ENCODE measurements around the gene FOXC2. TPM values are rescaled to one million over a fixed set of nuclear protein-coding genes. Genes with fewer than 3 reads are reported as not detected.
"Not testable (repeated sequence)": the region's sequence is repeated elsewhere in the genome, so short reads cannot be mapped to it uniquely, and the experiment has no call there.

Gene FOXC2
- total and polyA plus RNA-seq, 2 of the 13 experiments (the other 11 are each of a cell fraction or from before 2014, with no cell fraction given), result not detected

DNA sequence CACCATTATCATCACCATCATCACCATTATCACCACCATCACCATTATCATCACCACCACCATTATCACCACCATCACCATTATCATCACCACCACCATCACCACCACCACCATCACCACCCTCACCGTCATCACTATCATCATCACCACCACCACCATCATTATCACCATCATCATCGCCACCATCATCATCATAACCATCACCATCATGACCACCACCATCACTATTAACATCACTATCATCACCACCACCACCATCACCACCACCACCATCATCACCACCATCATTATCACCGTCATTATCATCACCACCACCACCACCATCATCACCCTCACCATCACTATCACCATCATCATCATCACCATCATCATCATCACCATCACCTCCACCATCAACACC lies 20.9 kb downstream of the FOXC2 start (continued):
- no peak for TF ChIP-seq CSRNP1 (CRISPR knock-in tag; IDR thresholded peaks at IDR 0.05)
- TF ChIP-seq HNF4A (CRISPR knock-in tag; IDR thresholded peaks at IDR 0.05), result no peak
- TF ChIP-seq ZBTB38 (CRISPR knock-in tag; IDR thresholded peaks at IDR 0.05), result no peak
- TF ChIP-seq EED (CRISPR knock-in tag; IDR thresholded peaks at IDR 0.05), result no peak
- no peak for TF ChIP-seq MATR3 (CRISPR knock-in tag; IDR thresholded peaks at IDR 0.05)

- H3K9ac ChIP-seq (ENCODE audit: insufficient read depth, low read depth, low read length); H3K9me3 ChIP-seq (ENCODE audit: low read length); DNase-seq (ENCODE audit: low spot score); H3K4me1 ChIP-seq (ENCODE audit: insufficient read depth, low read length); H3K27ac ChIP-seq (ENCODE audit: extremely low read length, insufficient read depth, low read length); H4K20me1 ChIP-seq (ENCODE audit: insufficient read depth, low read length); in situ Hi-C loops (cut with HindIII; ENCODE audit: extremely low pct_ligation_motif_present, low pct_unique_long_range_greater_than_20kb); H2AFZ ChIP-seq (ENCODE audit: low read length); ATAC-seq; H3K36me3 ChIP-seq (replicated peaks in 1 of 2; ENCODE audit: control insufficient read depth in 1 of 2, insufficient read depth in 2 of 2, low read length in 2 of 2); H3K79me2 ChIP-seq (ENCODE audit: insufficient read depth, low read length); H3K4me3 ChIP-seq (replicated peaks in 1 of 3; ENCODE audit: insufficient read depth in 1 of 3, low read depth in 2 of 3, low read length in 3 of 3); POLR2A ChIA-PET; CTCF ChIA-PET (ENCODE audit: low intra/inter-chr PET ratio, low total read pairs); H3K4me2 ChIP-seq (ENCODE audit: low read depth, low read length); BruUV-seq (replicated peaks); TF ChIP-seq ATF7 (CRISPR knock-in tag; IDR thresholded peaks at IDR 0.05): not testable (repeated sequence)
- H3K27me3 ChIP-seq (ENCODE audit: control insufficient read depth in 1 of 2, insufficient read depth in 2 of 2, low read length in 2 of 2), result peaks cover 2 to 20% of the 10 kb centered on the region in 2 experiments; a peak in 4 of 5 replicates
- peak; percentile 39 for FAIRE-seq
- intact Hi-C loops (cut with micrococcal nuclease; ENCODE audit: unreplicated experiment), result loop anchor here (10.0 kb wide), 1 partner anchor 267 kb away; no protein-coding TSS in a partner anchor
- 22% methylated on average over 3 of the region's 3 CpGs for WGBS (ENCODE audit: low lambda C conversion rate)
- peak; percentile 32 for TF ChIP-seq ATF7 (IDR thresholded peaks at IDR 0.05)
- peak; percentile 52; the same call in 1 of the 2 replicates for TF ChIP-seq CENPT (CRISPR knock-in tag; IDR thresholded peaks at IDR 0.05; ENCODE audit: low read depth)
- TF ChIP-seq ZNF282 (IDR thresholded peaks at IDR 0.05; ENCODE audit: partially characterized antibody), result peak; percentile 18
- TF ChIP-seq MNT (IDR thresholded peaks at IDR 0.05), result 0 out of 2 replicates have a peak, but pooled peaks have one; percentile 21
- TF ChIP-seq, protein P1, sequence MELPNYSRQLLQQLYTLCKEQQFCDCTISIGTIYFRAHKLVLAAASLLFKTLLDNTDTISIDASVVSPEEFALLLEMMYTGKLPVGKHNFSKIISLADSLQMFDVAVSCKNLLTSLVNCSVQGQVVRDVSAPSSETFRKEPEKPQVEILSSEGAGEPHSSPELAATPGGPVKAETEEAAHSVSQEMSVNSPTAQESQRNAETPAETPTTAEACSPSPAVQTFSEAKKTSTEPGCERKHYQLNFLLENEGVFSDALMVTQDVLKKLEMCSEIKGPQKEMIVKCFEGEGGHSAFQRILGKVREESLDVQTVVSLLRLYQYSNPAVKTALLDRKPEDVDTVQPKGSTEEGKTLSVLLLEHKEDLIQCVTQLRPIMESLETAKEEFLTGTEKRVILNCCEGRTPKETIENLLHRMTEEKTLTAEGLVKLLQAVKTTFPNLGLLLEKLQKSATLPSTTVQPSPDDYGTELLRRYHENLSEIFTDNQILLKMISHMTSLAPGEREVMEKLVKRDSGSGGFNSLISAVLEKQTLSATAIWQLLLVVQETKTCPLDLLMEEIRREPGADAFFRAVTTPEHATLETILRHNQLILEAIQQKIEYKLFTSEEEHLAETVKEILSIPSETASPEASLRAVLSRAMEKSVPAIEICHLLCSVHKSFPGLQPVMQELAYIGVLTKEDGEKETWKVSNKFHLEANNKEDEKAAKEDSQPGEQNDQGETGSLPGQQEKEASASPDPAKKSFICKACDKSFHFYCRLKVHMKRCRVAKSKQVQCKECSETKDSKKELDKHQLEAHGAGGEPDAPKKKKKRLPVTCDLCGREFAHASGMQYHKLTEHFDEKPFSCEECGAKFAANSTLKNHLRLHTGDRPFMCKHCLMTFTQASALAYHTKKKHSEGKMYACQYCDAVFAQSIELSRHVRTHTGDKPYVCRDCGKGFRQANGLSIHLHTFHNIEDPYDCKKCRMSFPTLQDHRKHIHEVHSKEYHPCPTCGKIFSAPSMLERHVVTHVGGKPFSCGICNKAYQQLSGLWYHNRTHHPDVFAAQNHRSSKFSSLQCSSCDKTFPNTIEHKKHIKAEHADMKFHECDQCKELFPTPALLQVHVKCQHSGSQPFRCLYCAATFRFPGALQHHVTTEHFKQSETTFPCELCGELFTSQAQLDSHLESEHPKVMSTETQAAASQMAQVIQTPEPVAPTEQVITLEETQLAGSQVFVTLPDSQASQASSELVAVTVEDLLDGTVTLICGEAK (IDR thresholded peaks at IDR 0.05), result peak; percentile 8; the same call in 1 of the 2 replicates
- TF ChIP-seq, protein P1 (CRISPR knock-in tag; IDR thresholded peaks at IDR 0.05), result not testable (repeated sequence)
Observed at GRCh38 chr16:86587955-86588354, 21.3 kb downstream of the FOXC2 start.
